Fibroblast of villous mesenchyme (primary cell): ENCODE results near the gene MAP1LC3A. TPM values are rescaled to one million over a fixed set of nuclear protein-coding genes. Genes with fewer than 3 reads are reported as not detected.
"Not testable (repeated sequence)": the region's sequence is repeated elsewhere in the genome, so short reads cannot be mapped to it uniquely, and the experiment has no call there.

Experiments used
- DNase-seq: peaks from one replicate; pipeline ENCODE4 v3.0.0-alpha.2; 2010; ENCODE audit warnings: low read depth
- H3K4me3 ChIP-seq: 2 replicates; pipeline ENCODE4 v1.5.1; 2011; ENCODE audit warnings: low read depth, mild to moderate bottlenecking, low read length
- CTCF ChIP-seq: IDR thresholded peaks from 2 replicates; pipeline ENCODE4 v1.5.1; 2012; ENCODE audit warnings: low read depth, mild to moderate bottlenecking, low read length; ENCODE audit not compliant: insufficient read depth
- total RNA-seq: library from RNA; depleted of rRNA; stranded (reverse); fragments of >200 nt; gene quantifications from 2 replicates; pipeline ENCODE4 v1.2.3, GENCODE V29; 2012

The MAP1LC3A gene
- 13.4 and 17.1 TPM in 2 replicates for total RNA-seq

DNA sequence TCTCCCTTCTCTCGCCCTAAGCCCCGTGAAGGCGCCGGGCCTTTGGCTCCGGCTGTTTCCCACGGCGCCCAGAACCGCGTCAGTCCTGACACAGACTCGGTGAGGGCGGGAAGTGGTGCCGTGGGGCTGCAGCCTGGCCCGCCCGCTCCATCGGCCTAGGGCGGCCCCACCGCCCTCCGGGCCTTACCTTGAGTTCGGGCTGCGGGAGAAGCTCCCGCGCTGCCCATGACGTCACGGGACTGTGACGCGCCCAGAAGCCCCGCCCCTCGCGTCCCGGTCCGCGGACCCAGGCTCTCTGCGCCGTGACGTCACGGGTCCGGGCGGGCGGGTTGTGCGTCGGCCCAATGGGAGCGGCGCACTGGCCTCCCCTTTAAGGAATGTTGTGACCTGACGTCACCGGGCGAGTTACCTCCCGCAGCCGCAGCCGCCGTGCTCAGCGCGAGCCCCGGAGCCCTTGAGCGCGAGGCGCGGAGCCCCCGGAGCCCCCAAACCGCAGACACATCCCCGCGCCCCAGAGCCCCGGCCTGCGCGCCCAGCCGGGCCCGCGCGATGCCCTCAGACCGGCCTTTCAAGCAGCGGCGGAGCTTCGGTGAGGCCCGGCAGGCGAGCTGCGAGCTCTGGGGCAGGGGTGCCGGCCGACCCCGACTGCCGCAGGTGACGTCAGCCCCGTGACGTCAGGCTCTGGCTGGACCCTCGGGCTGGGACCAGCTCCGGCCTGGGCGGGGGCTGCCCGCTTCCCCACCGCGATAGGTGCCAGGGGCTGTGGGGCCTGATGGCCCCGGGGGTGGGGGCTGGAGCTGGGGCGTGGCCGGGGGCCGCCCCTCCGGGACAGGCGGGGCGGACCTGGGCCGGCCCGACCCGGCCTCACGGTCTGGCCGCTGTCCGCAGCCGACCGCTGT lies at the start of gene MAP1LC3A:
MAP1LC3A (plus strand) TSS at position 399 of the 899 bp plus-strand sequence; CDS start at position 550, 151 bp downstream.
- DNase-seq = peak; percentile 98
- H3K4me3 ChIP-seq = peak within 1 kb of the TSS; percentile 75
- no peak for TF ChIP-seq CTCF

GRCh38 chr20:34510575-34510974 lies 47.9 kb upstream of the MAP1LC3A start:
- H3K4me3 ChIP-seq = no peak overlapping the region
- TF ChIP-seq CTCF = no peak
- no peak for DNase-seq

DNA sequence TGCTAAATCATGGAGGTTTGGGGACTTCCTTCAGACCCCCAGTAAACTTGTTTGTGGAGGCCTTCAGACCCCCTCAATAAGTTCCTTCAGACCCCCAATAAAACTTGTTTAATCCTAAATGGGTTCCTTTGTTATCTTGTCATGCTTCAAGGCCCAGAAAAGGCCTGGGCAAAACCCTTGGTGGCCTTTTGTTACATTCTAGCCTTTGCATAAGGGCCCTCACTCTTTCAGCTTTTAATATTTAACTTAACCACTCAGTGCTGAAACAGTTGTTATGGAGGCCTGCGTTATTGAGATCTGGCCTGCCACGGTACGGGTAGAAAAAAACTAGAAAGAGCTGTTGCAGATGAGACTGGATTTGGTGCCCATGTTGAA lies 46.6 kb upstream of the MAP1LC3A start:
- no peak for TF ChIP-seq CTCF
- H3K4me3 ChIP-seq = no peak overlapping the region
- DNase-seq = no peak

DNA sequence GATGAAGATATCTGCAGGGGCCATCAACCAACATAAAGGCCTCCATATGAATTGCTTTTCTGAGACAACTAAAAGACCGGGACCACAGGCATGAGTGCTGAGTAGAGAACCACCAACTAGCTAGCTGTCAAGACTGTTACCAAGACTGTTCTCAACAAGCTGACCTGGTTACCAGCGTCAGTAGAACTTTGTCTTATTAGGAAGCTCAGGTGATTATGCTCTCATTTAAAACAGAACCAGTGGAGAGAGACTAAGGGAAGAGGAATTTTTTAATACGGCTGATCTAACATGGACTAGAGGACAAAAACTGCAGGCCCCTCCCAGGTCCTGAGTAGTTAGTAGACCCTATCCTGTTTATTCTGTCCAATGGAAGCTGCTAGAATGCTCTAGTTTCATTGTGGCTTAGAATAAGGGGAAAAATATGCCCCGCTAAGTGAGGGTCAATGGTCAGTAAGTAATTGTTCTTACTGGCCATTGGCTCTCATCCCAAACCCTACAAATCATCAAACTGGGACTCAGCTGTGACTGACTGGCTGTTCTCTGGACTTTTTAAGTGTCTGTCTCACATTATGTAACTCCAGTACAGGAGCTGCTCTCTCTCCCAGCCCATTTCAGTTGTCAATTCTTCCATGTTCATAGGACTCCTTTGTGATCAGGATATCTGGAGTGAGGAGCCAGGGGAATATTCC lies 46.1 kb upstream of the MAP1LC3A start:
- peak; percentile 23 for DNase-seq
- TF ChIP-seq CTCF = no peak
- H3K4me3 ChIP-seq = no peak overlapping the region

GRCh38 chr20:34512955-34513419 lies 45.5 kb upstream of the MAP1LC3A start:
- no peak for DNase-seq
- no peak overlapping the region for H3K4me3 ChIP-seq
- TF ChIP-seq CTCF = no peak

DNA sequence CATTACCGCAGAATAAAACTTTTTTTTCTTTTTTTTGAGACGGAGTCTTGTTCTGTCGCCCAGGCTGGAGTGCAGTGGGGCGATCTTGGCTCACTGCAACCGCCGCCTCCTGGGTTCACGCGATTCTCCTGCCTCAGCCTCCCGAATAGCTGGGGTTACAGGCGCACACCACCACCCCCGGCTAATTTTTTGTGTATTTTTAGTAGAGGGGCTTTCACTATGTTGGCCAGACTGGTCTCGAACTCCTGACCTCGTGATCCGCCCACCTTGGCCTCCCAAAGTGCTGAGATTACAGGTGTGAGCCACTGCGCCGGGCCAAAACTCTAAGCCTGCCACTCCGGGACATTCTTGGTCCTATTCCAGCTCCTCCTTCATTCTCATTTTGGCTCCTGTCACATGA lies 44.5 kb upstream of the MAP1LC3A start:
- not testable (repeated sequence) for DNase-seq, H3K4me3 ChIP-seq

- peak overlapping the region; percentile 93 for H3K4me3 ChIP-seq
- no peak for TF ChIP-seq CTCF
- peak; percentile 48 for DNase-seq
Observed at GRCh38 chr20:34514897-34515483, 43.5 kb upstream of the MAP1LC3A start.
